Activated CD8-positive, alpha-beta memory T cell treated with anti-CD3 and anti-CD28 coated beads for 36 hours (primary cell): ENCODE measurements around the gene CEMP1. TPM values are rescaled to one million over a fixed set of nuclear protein-coding genes. Genes with fewer than 3 reads are reported as not detected.

Experiments used
- CTCF ChIA-PET: fragments of 350-600 bp; sonication (Branson Sonifier 250); formaldehyde crosslinking; loops from one replicate; lab custom pipeline; 2021; ENCODE audit warnings: antibody characterized with exemption; lab: Charles Lee
- POLR2A ChIA-PET: fragments of 350-600 bp; sonication (Branson Sonifier 250); formaldehyde crosslinking; loops from one replicate; lab custom pipeline; 2021; ENCODE audit warnings: antibody characterized with exemption; lab: Charles Lee
- total RNA-seq, 2 experiments: library from RNA; stranded (reverse); gene quantifications; one replicate each; pipeline ENCODE4 v1.2.3, GENCODE V29; 2021

The CEMP1 gene
- total RNA-seq, 2 experiments from 2014 or later, result not detected

DNA sequence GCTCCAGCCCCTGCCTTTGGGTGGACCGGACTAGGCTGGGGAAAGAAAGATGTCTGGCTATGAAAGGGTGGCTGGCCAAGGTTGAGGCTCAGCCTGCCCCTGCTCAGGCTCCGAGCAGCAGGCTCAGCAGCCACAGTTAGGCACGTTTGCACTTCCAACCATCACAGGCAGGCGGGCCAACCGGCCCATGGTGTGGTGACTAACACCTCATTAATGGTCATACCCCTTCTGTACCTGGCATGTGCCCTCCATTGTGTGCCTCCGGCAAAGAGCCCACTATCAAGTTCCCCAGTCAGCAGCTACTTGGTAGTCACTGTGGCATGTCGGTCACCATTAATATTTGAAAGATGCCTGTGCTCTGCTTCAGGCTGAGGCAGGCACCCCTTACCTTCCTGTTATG lies 49.5 kb downstream of the CEMP1 start:
- POLR2A ChIA-PET, result no interaction called here
- CTCF ChIA-PET, result interaction anchor here (5.7 kb wide), 1 partner anchor 19 kb away, joined by 22 read pairs; no protein-coding TSS in a partner anchor

DNA sequence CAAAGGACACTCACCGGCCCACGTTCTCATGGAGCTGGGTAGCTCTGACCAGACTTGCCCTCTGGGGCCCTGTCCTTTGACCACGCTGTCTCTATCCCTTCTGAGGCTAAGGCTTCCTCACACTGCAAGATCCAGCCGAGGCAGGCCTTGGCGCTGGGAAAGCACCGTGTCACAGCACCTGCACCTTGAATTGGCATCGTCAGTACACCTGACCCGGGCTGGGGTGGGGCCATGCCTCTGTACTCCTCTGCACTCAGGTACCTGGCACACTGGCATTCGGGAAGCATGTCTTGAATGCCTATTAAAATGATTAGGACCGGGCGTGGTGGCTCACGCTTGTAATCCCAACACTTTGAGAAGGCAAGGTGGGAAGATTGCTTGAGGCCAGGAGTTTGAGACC lies 50.3 kb downstream of the CEMP1 start:
- ChIA-PET POLR2A (no interaction called here), CTCF (no interaction called here)

Other genes starting within 250 kb of the CEMP1 start
- gene ABCA3, start 190.7 kb downstream of the CEMP1 start, total RNA-seq, result 1 to 10 TPM; 6.9 to 7.4 TPM
- gene CCNF, start 102.0 kb downstream of the CEMP1 start, total RNA-seq, result 10 to 100 TPM; 36.5 to 38.7 TPM
- gene TEDC2, start 71.3 kb downstream of the CEMP1 start, total RNA-seq, result 10 to 100 TPM; 33.3 to 38.5 TPM
- gene NTN3, start 60.1 kb downstream of the CEMP1 start, total RNA-seq, result not detected
- gene TBC1D24, start 56.3 kb downstream of the CEMP1 start, total RNA-seq, result 10 to 100 TPM; 36.1 to 38.2 TPM
- gene ATP6V0C, start 17.5 kb downstream of the CEMP1 start, total RNA-seq, result 100 to 1,000 TPM; 147 to 148 TPM
- 10 to 100 TPM; 37.8 to 42.3 TPM for gene AMDHD2, start 11.0 kb downstream of the CEMP1 start, total RNA-seq
- 10 to 100 TPM; 47.9 to 49.2 TPM for gene PDPK1, start 6.6 kb upstream of the CEMP1 start, total RNA-seq
- 10 to 100 TPM; 52.4 to 53.6 TPM for gene KCTD5, start 151.1 kb upstream of the CEMP1 start, total RNA-seq
- 1 to 10 TPM; 1.3 to 1.4 TPM for gene PRSS27, start 188.8 kb upstream of the CEMP1 start, total RNA-seq
- 100 to 1,000 TPM; 513 to 521 TPM for gene SRRM2, start 221.2 kb upstream of the CEMP1 start, total RNA-seq
- gene ELOB, start 245.9 kb upstream of the CEMP1 start, total RNA-seq, result 100 to 1,000 TPM; 305 to 307 TPM